ENCODE results near the gene PRSS27.
A peak's percentile ranks its signal among the peaks of the same experiment; 100 is the strongest.
"Not testable (repeated sequence)": the region's sequence is repeated elsewhere in the genome, so short reads cannot be mapped to it uniquely, and the experiment has no call there.

PRSS27 gene

GRCh38 chr16:2671741-2672140 lies 48.3 kb downstream of the PRSS27 start:
- no peak for DNase-seq (ENCODE audit: low read depth)

- peak; percentile 21 for DNase-seq (ENCODE audit: low read depth)
Measured at GRCh38 chr16:2671193-2671592, 48.8 kb downstream of the PRSS27 start.

- peak; percentile 62 for DNase-seq (ENCODE audit: low read depth)
Measured at GRCh38 chr16:2670017-2670416, 50.0 kb downstream of the PRSS27 start.

DNA sequence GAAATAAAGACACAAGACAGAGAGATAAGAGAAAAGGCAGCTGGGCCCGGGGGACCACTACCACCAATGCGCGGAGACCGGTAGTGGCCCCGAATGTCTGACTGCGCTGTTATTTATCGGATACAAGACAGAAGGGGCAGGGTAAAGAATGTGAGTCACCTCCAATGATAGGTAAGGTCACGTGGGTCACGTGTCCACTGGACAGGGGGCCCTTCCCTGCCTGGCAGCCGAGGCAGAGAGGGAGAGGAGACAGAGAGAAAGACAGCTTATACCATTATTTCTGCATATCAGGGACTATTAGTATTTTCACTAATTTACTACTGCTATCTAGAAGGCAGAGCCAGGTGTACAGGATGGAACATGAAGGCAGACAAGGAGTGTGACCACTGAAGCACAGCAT lies 50.4 kb downstream of the PRSS27 start:
- DNase-seq (ENCODE audit: low read depth) = not testable (repeated sequence)

DNA sequence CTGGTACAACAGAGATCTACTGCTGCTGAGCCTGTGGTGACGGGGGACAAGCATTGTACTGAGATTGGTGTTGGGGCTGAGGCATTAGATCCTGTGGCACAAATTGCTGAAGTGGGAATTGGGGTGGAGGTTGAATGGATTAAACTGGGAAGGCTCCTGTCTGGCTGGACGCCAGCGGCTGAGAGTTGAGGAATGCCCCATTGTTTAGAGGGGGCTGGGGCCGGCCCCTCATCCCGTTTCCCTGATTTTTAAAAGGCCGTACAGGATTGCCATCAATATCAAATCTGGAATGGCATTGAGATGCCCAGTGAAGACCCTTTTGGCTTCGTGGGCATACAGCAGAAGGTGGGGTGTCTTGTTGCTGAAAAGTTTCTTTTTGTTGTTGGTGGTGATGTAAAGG lies 53.4 kb downstream of the PRSS27 start:
- DNase-seq (ENCODE audit: low read depth) = not testable (repeated sequence)

DNA sequence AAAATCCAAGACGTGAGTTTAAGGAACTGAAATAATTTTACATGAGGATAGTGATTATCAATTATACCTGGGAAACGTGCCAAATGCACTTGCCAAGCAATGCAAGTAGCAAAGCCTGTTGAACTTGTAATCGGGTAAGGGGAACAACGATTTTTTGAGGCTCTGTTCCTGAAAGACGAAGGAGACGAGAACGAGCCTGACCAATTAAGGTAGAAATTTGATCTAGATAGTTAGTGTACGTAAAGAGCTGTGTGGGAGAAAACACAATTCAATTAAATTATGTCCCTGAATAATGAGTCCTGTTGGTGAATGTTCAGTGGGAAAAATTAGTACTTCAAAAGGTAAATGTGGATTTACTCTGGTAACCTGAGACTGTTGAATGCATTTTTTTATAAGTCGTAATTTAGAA lies 55.4 kb downstream of the PRSS27 start:
- no peak for DNase-seq (ENCODE audit: low read depth)

DNA sequence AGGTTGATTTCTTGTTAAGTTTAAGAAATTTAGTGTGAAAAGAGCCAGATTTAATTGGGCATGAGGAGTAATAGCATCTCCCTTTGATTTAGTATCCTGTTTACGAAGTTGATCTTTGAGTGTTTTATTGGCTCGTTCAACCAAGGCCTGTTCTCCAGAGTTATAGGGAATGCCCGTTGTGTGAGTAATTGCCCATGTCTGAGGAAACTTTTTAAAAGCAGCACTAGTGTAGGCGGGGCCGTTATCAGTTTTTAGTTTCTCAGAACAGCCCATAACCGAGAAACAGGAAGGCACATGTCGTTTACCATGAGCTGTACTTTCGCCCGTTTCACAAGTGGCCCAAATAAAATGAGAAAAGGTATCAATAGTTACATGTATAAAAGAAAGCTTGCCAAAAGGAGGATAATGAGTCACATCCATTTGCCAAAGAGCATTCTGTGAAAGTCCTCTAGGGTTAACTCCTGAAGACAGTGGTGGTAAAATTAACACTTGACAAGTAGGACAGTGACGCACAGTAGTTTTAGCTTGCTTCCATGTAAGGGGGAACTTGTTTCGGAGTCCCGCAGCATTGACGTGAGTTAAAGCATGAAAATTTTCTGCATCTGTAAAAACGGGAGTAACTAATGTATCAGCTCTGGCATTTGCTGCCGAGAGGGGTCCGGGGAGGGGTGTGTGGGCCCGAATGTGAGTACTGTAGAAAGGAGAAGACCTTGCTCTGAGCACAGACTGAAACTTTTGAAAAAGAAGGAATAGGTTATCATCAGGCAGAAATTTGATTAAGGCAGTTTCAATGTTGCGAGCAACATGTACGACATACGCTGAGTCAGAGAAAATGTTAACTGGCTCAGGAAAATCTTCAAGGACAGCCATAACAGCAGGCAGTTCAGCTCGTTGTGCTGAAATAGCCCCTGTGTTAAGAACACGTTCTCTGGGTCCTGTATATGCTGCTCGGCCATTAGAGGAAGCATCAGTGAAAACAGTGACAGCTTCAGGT lies 56.2 kb downstream of the PRSS27 start:
- DNase-seq (ENCODE audit: low read depth) = peak; percentile 10

Data from ELR (cell line).